ENCODE measurements around the gene HYAL1.
"Not testable (repeated sequence)": the region's sequence is repeated elsewhere in the genome, so short reads cannot be mapped to it uniquely, and the experiment has no call there.

The HYAL1 gene

GRCh38 chr3:50264383-50264963, 38.9 kb downstream of the HYAL1 start:
- TF ChIP-seq CTCF (IDR thresholded peaks at IDR 0.05; ENCODE audit: extremely low read depth, missing control alignments) = no peak
- DNase-seq (ENCODE audit: low spot score) = no peak

GRCh38 chr3:50263478-50264382, 39.6 kb downstream of the HYAL1 start:
- no peak for DNase-seq (ENCODE audit: low spot score)
- no peak for TF ChIP-seq CTCF (IDR thresholded peaks at IDR 0.05; ENCODE audit: extremely low read depth, missing control alignments)

- no peak for DNase-seq (ENCODE audit: low spot score)
- TF ChIP-seq CTCF (IDR thresholded peaks at IDR 0.05; ENCODE audit: extremely low read depth, missing control alignments) = no peak
These were observed 40.6 kb downstream of the HYAL1 start for GRCh38 chr3:50262778-50263177.

GRCh38 chr3:50262200-50262599, 41.2 kb downstream of the HYAL1 start:
- DNase-seq (ENCODE audit: low spot score) = not testable (repeated sequence)

- peak; percentile 31 for DNase-seq (ENCODE audit: low spot score)
- no peak for TF ChIP-seq CTCF (IDR thresholded peaks at IDR 0.05; ENCODE audit: extremely low read depth, missing control alignments)
These were observed 41.9 kb downstream of the HYAL1 start for GRCh38 chr3:50261505-50261904.

- TF ChIP-seq CTCF (IDR thresholded peaks at IDR 0.05; ENCODE audit: extremely low read depth, missing control alignments) = no peak
- peak; percentile 46 for DNase-seq (ENCODE audit: low spot score)
These were observed 42.4 kb downstream of the HYAL1 start for GRCh38 chr3:50260942-50261441.

- TF ChIP-seq CTCF (IDR thresholded peaks at IDR 0.05; ENCODE audit: extremely low read depth, missing control alignments) = peak; percentile 97
- DNase-seq (ENCODE audit: low spot score) = peak; percentile 99
These were observed 43.1 kb downstream of the HYAL1 start for GRCh38 chr3:50260027-50260941.
